ENCODE data around the gene S100A6.

DNA sequence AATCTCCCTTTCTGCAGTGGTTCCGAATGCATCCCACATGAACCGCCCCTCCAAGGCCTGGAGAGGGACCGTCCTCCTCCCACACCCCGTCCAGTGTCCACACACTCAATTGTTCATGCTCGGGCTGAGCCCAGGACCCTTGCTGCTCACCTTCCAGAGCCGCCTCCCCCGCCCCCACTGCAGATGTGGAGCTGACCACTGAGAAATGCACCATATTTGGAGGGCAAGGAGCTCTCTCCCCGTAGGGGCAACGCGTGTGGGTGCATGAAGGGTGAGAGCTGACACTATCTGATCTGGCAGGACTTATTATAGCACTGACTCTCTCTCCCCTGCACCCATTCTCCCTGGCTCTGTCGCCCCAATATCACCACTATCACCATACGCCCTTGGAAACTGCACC is 17.3 kb upstream of the S100A6 start:
- TF ChIP-seq, protein P1, sequence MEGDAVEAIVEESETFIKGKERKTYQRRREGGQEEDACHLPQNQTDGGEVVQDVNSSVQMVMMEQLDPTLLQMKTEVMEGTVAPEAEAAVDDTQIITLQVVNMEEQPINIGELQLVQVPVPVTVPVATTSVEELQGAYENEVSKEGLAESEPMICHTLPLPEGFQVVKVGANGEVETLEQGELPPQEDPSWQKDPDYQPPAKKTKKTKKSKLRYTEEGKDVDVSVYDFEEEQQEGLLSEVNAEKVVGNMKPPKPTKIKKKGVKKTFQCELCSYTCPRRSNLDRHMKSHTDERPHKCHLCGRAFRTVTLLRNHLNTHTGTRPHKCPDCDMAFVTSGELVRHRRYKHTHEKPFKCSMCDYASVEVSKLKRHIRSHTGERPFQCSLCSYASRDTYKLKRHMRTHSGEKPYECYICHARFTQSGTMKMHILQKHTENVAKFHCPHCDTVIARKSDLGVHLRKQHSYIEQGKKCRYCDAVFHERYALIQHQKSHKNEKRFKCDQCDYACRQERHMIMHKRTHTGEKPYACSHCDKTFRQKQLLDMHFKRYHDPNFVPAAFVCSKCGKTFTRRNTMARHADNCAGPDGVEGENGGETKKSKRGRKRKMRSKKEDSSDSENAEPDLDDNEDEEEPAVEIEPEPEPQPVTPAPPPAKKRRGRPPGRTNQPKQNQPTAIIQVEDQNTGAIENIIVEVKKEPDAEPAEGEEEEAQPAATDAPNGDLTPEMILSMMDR (IDR thresholded peaks at IDR 0.05; ENCODE audit: borderline replicate concordance, extremely low read depth, low read length, poor library complexity, severe bottlenecking) = no peak
- no peak for TF ChIP-seq EZH2 (IDR thresholded peaks at IDR 0.05; ENCODE audit: borderline replicate concordance, low read depth, low read length, severe bottlenecking)

Data from DND-41 (cell line).